Stimulated activated CD8-positive, alpha-beta memory T cell treated with anti-CD3 and anti-CD28 coated beads, Interleukin-15, amount 100 ng/mL, for 24 hours (primary cell): Measurements from ENCODE around the gene WAC.

Experiments used
- DNase-seq: peaks from one replicate; pipeline ENCODE4 v3.0.0-alpha.2; 2020; ENCODE audit warnings: low read depth

Gene WAC

DNA sequence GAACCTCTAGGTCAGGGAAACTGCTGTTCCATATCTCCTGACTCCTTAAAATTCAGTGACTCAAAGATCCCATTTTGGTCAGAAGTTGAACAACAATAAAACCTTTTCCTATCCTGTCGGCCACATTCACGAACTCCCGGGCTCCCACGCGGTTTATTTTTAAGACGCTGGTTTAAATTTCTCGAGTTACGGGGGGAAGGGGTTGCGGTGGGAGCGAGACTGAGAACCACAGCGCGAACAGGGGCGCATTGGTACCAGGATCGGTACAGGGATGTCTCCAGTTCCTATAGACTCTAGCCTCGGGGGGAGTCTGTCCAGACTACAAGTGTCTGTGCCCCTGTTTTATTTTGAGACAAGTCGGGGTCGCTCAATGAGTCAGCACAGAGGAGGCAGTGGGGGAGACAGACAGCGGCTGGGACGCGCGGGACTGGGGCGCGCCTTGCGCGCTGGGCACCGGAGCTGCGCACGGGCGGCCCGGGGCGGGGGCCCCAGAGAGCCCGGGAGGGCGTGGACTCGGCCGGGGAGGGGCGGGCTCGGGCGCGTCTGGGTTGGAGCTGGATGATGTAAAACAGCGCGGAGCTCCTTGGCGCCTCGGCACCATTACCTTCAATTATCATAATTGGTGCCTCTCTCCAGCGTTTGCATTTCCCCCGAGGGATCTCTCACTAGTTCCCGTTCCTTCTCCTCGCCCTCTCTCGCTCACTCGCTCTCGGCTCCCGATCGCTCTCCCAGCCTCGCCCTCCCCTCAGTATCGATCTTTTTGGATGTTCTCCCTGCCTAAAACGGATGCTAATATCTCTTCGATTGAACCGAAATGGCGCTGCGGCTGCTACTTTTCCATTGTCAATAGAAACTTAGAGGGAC lies 135.7 kb downstream of the WAC start:
- peak; percentile 28 for DNase-seq

DNA sequence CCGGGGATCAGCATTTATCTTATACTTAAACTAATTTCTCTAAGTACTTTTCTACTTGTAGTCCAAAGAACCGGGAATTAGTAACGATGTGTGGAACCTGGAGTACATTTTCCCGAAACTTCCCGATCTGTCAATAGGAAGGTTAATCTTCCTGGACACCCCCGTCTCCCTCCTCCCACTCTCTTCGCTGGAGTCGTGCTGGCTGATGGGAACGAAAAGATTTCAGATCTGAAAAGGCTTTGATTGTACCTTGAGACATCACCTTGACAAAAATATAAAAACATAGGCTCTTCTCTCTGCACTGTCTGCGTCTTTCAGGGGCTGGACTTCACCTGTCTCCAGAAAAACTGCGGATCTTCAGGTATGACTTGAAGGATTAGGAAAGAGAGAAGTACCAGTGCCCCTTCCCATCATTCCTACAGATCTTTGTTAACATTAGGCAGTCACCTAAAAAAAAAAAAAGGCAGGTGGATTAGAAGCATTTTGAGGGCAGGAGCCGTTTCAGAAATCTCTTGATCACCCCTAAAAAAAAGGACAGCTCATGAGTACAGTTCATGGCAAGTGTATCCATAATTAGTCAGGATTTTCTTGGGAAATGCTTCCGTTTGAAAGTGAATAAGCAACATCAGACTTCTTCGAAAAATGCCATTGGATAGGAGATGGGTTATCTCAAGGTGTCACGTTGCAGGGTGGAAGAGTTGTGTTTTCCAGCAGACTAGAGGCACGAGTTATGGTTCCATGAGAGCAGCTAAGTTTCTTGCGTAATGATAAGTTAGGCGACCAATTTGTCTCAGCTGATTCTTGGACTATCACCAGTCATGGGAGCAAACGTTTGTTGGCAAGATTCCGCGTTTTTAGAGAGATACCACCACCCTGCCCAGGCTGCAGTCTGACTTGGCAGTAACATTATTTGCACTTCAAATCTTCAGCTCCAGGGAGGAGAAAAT lies 136.6 kb downstream of the WAC start:
- DNase-seq: no peak
